Hindlimb muscle (tissue), 1 donor: ENCODE measurements around the gene SPIN1. TPM values are rescaled to one million over a fixed set of nuclear protein-coding genes. Genes with fewer than 3 reads are reported as not detected.

Experiments
- DNase-seq: peaks from one replicate; pipeline ENCODE4 v3.0.0-alpha.2; 2013
- polyA plus RNA-seq: library from polyadenylated mRNA; unstranded; fragments of 120-200 nt; gene quantifications from one replicate; pipeline ENCODE4 v1.2.1, GENCODE V29; 2013; ENCODE audit not compliant: insufficient read length

SPIN1 gene
- polyA plus RNA-seq, 1 donor = 60.7 TPM

DNA sequence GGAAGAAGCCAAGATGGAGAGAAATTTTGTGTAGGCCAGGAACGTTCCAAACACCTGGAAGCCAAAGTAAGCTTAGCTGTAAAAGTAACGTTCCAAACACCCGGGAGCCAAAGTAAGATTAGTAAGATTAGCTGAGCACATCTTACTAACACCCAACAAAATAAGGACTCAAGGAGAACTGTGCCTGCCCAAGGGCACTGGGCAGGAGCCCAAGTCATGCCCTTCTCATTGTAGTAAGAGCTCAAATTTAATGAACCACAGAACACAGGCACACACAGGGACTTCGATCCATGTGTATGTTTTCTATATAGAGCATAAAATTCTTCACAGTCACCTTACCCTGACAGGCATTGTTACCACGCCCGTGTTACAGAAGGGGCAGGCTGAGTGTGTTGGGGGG, 110.6 kb downstream of the SPIN1 start:
- no peak for DNase-seq

DNA sequence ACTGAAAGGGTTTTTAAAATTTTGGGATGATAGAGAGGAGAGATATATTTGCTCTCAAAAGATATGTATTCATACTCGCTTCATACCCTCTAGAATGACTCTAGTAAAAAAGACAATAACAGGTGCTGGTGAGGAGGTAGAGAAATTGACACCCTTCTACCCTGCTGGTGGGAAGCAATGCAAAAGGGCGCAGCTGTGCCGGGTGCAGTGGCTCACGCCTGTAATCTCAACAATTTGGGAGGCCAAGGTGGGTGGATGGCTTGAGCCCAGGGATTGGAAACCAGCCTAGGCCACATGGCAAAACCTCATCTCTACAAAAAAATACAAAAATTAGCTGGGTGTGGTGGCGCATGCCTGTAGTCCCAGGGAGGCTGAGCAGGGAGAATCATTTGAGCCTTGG, 112.8 kb downstream of the SPIN1 start:
- DNase-seq = no peak

DNA sequence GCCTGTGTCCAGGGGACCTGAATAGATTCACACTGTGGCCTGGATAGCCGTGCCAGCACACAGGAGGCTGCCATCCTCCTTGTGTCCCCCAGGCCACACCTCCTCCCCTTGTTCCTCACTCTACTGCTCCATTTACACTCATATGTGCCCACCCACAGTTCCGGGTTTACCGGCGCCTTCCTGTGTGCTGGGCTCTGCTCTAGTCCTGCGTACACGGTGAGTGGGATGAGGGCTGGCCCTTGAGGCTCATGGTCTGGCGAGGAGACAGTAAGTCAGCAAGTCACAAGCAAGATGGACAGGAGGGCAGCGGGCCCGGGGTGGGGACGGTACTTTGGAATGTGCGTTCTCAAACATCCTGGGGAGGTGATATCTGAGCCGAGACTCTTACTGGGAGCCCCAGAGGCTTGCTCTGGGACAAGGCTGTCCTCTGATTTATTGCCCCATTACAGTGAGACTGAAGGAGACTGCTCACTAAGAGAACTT, 114.3 kb downstream of the SPIN1 start:
- no peak for DNase-seq

DNA sequence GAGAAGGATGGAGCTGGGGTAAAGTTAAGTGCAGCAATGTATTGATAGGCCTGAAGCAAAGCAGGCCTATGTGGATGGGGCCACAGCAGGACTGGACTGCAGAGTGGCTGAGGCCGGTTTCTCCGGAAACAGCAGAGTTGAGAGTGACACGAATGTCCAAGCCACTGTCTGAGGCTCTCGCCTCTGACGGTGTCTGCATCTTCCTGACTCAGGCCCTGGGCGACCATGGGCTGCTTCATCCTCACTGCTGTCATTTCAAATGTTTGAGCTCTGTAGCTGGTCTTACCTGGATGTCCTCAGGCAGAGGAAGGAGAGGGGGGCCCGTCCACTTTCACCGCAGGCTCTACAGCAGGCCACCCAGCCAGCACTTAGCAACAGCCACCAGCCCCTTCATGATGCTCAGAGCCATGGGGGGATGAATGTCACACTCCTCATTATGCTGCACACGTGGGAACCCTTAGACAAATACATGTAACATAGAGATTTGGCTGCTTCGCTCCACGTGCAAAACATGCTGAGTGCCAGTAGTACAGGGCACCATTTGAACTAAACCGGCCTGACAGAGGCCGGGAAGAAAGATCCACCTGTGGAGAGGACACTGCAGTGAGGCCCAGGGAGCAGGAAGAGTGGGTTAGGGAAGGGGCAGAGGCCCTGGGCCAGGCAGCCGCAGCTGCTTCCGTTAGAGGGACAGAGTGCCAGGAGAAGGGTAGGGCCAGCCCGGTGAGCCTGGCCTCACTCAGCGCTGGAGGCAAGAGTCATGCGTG, 115.0 kb downstream of the SPIN1 start:
- DNase-seq = no peak

DNA sequence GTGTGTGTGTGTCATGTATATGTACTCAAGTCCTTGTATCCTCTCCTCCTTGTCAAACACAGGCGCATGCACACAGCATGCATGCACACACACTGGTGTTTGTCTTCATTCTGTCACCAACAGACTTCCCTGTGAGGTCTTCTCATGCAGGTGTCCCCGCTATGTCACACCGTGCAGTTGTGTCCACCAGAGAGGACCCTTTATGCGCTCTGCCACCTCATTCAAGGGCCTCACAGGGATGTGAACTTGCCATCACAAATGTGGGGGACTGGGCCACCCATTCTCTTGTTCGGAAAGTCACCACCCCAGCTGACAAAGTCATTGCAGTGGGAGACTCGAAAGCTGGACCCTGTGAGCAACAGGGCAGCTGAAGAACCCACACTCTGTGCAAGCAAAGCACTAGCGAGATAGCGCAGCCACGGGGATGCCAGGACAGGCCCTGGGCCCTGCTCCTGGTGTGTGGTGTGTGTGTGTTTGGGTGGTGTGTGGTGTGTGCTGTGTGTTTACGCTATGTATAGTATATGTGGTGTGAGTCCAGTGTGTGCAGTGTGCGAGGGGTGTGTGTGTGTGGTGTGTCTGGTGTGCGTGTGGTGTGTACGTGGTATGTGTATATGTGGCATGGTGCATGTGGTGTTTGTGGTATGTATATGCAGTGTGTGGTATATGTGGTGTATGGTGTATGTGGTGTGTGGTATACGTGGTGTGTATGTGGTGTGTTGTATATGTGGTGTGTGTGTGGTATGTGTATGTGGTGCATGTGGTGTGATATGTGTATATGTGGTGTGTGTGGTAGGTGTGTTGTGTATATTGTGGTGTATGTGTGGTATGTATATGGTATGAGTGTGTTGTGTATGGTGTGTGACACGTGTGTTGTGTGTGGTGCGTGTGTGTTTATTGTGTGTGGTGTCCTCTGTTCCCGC, 115.9 kb downstream of the SPIN1 start:
- DNase-seq = no peak

DNA sequence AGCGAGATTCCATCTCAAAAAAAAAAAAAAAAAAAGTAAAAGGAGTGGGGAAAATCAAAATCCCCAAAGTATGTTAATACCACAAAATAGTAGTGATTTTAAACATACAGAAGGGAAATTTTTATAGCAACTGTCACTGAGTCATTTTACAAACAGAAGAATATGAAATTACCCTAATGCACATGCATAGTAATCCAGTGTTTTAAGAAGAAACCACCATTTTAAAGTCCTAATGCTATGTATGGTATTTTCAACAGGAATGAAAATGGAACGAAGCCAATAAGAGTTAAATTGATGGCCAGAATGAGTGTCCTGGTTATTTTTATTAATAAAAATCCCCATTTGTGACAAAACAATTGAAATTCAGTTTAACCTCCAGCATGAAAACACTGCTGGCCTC, 120.1 kb downstream of the SPIN1 start:
- no peak for DNase-seq

DNA sequence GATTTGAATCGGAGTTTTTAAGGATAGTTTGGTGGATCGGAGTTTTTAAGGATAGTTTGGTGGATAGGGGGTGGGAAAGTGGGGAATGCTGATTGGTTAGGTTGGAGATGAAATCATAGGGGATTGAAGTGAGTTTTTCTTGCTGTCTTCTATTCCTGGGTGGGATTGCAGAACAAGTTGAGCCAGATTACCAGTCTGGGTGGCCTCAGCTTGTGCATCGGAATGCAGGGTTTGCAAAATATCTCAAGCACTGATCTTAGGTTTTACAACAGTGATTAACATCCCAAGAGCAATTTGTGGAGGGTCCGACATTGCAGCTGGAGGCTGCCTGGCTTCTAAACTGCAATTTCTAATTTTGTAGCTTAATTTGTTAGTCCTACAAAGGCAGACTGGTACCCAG, 123.7 kb downstream of the SPIN1 start:
- no peak for DNase-seq

DNA sequence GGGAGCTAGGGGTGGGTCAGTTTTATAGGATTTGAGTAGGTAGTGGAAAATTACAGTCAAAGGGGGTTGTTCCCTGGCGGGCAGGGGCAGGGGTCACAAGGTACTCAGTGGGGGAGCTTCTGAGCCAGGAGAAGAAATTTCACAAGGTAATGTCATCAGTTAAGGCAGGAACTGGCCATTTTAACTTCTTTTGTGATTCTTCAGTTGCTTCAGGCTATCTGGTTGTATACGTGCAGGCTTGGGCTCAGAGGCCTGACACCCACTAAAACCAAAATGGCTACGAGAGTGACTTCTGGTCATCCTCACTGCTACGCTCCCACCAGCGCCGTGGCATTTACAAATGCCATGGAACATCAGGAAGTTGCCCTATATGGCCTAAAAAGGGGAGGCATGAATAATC, 126.0 kb downstream of the SPIN1 start:
- no peak for DNase-seq

DNA sequence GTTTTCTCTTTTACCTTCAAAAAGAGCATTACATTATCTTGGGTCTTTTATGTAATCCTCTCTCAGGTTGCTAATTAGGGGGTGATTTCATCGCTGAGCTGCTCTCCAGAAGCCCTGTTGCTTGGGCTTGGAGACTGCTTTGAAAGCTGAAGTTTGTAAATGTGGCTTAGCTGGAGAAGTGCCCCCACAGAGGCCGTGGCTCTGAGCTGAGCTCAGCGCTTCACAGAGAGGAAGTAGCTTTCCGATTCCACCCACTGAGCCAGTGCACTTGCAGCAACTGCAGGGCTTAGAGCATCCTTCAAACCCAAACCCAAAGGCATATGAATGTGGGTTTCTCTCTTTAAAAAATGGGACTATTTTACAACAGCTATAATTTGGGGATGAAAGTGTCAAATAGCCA, 133.1 kb downstream of the SPIN1 start:
- no peak for DNase-seq

DNA sequence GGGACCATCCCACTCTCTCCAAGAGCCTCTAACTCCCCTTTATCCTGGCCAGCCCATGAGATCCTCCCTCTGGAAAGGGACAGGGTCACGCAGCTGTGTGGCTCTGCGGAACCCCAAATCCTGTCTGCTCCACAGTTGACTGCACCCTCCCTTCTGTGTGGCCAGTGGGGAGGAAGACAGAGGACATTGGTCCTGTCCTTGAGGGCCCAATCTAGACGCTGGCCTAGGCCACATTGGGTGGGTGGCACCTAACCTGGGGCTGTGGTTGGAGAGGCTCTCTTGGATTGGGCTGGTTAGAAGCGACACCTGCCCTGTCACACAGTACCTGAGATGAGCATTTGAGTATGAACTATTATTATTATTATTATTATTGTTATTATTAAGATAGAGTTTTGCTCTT, 134.1 kb downstream of the SPIN1 start:
- DNase-seq = no peak

DNA sequence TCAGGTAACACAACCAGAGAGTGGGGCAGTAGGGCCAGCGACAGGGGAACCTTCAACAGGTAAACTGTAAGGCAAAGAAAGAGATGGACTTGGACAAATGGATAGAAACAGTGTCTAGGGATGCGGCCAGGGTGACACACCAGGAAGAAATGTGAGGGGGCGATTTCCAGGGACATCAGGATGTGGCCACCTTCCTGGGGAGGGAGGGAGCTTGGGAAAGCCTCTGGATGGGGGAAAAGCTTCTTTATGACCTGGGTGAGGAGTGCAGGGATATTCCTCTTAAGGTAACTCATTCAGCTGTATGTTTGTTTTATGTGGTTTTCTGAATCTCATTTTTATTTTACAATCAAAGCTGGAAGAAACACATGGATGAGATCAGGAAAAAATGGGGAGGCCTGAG, 134.8 kb downstream of the SPIN1 start:
- no peak for DNase-seq

DNA sequence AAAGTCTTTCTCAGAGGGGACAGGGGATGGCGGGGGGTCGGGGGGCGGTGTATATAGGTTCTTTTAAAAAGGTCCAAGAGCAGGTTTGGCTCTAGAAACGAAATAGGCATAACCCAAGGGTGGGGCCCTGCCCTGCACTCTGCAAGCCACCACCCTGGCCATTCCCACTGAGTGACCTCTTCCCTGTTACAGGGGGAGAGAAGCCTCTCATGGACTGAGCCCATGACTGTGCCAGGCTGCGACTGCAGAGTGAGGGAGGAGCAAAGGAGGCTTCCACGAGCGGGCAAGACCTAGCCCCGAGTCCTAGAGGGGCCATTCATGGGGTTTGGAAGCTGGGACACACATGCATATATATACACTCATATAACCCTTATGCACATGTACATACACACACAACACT, 136.7 kb downstream of the SPIN1 start:
- DNase-seq = no peak

DNA sequence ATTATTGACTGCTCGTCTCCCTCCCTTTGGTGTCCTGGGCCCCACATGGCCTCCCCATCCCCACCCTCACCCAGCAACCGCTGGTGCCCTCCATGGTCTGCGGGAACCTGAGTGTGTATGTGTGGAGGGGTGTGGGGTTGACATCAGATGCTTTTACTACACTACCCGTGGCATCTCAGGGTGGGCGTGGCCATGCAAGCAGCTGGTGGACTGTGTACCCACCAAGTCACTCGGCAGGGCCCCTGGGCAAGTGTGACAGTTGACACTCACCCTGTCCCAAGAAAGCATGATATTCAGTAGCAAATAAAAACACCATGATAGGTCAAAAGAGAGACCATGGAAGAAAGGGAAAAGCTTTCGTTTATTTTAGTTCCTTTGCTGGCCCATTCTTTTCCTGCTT, 139.4 kb downstream of the SPIN1 start:
- DNase-seq = no peak

Other genes starting within 250 kb of the SPIN1 start
- not detected for gene SPATA31C2, start 250.0 kb upstream of the SPIN1 start, polyA plus RNA-seq
- 0.19 TPM for gene NXNL2, start 146.7 kb downstream of the SPIN1 start, polyA plus RNA-seq